Stimulated activated CD4-positive, alpha-beta T cell treated with anti-CD3 and anti-CD28 coated beads, Interleukin-1b, Interleukin-23, amount 100 ng/mL, for 1 hour (primary cell): ENCODE data around the gene RAB27B.
A peak's percentile ranks its signal among the peaks of the same experiment; 100 is the strongest.
"Not testable (repeated sequence)": the region's sequence is repeated elsewhere in the genome, so short reads cannot be mapped to it uniquely, and the experiment has no call there.

Experiments
- DNase-seq, 2 donors: peaks; one replicate each; pipeline ENCODE4 v3.0.0-alpha.2; 2020; ENCODE audit warnings: low read depth in 2 of 2

The RAB27B gene

GRCh38 chr18:54828281-54828881, at the start of gene RAB27B:
TSS of gene RAB27B (plus strand) at chr18:54828477. CDS start at chr18:54877586, 49,109 bp downstream.
- DNase-seq, result peak; percentile 33 to 44

- no peak for DNase-seq
Measured at GRCh38 chr18:54780285-54780861, 47.9 kb upstream of the RAB27B start.

GRCh38 chr18:54780970-54781369, 47.3 kb upstream of the RAB27B start:
- no peak for DNase-seq

GRCh38 chr18:54783139-54783538, 45.1 kb upstream of the RAB27B start:
- DNase-seq, result no peak

GRCh38 chr18:54786206-54786605, 42.1 kb upstream of the RAB27B start:
- DNase-seq, result no peak

- no peak for DNase-seq
Measured at GRCh38 chr18:54787121-54787520, 41.2 kb upstream of the RAB27B start.

GRCh38 chr18:54787616-54788015, 40.7 kb upstream of the RAB27B start:
- DNase-seq, result no peak

GRCh38 chr18:54790109-54790508, 38.2 kb upstream of the RAB27B start:
- DNase-seq, result no peak

- no peak for DNase-seq
Measured at GRCh38 chr18:54791657-54792056, 36.6 kb upstream of the RAB27B start.

GRCh38 chr18:54792079-54792478, 36.2 kb upstream of the RAB27B start:
- DNase-seq, result no peak

- DNase-seq, result no peak
Measured at GRCh38 chr18:54794823-54795222, 33.5 kb upstream of the RAB27B start.

- DNase-seq, result no peak
Measured at GRCh38 chr18:54798186-54798585, 30.1 kb upstream of the RAB27B start.

- DNase-seq, result no peak
Measured at GRCh38 chr18:54801374-54801773, 26.9 kb upstream of the RAB27B start.

GRCh38 chr18:54802178-54802577, 26.1 kb upstream of the RAB27B start:
- DNase-seq, result no peak

GRCh38 chr18:54802686-54803395, 25.4 kb upstream of the RAB27B start:
- DNase-seq, result no peak

- no peak for DNase-seq
Measured at GRCh38 chr18:54805571-54806334, 22.5 kb upstream of the RAB27B start.

GRCh38 chr18:54806526-54806925, 21.8 kb upstream of the RAB27B start:
- DNase-seq, result no peak

- DNase-seq, result no peak
Measured at GRCh38 chr18:54807303-54807702, 21.0 kb upstream of the RAB27B start.

- DNase-seq, result not testable (repeated sequence)
Measured at GRCh38 chr18:54810662-54811061, 17.6 kb upstream of the RAB27B start.

GRCh38 chr18:54812885-54813284, 15.4 kb upstream of the RAB27B start:
- no peak for DNase-seq

GRCh38 chr18:54813305-54813704, 15.0 kb upstream of the RAB27B start:
- no peak for DNase-seq

- DNase-seq, result no peak
Measured at GRCh38 chr18:54813977-54814565, 14.2 kb upstream of the RAB27B start.
